Activated naive CD4-positive, alpha-beta T cell (primary cell): ENCODE data around the gene SPAG17.

Experiments used
- DNase-seq, 4 experiments: peaks; one replicate each; lab custom pipeline; 2025; lab: John Stamatoyannopoulos, UW

Gene SPAG17

DNA sequence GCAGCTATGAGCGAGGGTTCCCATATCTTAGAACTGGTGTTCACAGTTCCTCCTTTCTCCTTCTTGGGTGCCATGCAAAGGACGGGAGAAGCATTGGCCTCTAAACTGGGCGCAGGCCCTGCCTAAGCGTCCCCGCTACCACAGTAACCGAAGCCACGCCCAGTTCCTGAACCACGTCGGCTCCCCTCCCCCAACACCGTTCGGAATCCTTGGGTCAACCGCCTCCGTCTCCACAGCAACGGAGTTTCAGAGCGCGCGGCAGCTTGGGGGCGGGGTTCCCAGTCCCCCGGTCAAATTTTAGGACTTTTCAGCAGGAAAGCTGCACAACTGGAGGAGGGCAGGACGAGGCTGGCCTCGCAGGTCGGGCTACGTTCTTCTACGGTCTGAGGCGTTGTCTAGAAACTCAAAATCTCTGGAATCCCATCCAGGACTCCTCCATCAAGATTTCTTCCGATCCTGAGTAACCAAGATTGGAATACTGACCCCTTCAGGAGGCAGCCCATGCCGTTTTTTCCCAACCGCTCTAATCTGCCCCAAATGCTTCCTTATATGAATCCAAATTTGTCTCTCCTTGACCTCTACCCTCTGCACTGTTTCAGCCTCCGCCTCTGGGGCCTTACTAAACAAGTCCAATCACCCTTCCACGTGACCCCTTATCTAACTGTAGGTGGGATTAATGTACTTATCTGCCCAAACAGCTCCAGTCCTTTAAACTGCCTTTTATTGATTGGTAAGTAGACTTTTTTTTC, at the start of gene SPAG17:
TSS of gene SPAG17 (minus strand) at position 145 of the 749 bp plus-strand sequence. CDS start at position 74, 71 bp downstream.
- DNase-seq: no peak

- DNase-seq: no peak
Observed at GRCh38 chr1:118225471-118225870, 40.4 kb upstream of the SPAG17 start.

DNA sequence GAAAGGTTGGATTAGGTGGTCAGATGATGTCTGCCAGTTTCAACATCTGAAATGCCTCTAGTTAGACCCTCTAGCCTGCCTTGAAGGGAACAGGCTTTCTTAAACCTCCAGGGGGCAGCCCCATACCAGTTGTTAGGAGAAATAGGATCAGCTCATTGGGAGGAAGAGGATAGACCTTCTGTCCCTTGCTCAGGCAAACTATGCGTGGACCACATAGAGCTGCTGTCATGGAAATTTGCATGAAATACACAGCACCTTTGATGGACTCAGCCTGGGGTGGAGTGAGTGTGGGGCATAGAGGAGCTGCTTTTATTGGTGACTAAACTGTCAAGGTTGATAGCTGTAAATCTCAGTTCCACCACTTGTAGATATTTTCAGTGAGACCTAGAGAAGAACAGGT, 38.4 kb upstream of the SPAG17 start:
- no peak for DNase-seq

DNA sequence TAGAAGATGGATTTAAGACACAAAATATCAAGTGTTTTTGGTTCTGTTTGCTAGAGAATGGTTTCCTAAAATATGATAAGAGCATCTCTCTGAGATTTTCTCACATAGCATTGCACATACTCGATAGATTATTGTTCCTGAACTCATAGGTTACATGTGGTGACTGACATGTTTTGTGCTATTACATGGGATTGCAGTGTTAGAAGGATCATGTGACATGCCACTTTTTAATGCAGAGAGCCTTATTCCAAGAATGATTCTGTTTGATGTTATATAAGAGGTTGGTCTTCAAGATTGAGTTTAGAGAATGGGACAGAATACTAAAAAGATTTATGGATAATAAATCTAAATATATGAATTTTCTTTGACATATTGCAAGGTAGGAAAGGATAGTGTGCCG, 34.4 kb upstream of the SPAG17 start:
- no peak for DNase-seq

- no peak for DNase-seq
Observed at GRCh38 chr1:118217141-118217838, 32.3 kb upstream of the SPAG17 start.

GRCh38 chr1:118214866-118215265, 29.8 kb upstream of the SPAG17 start:
- DNase-seq: no peak

DNA sequence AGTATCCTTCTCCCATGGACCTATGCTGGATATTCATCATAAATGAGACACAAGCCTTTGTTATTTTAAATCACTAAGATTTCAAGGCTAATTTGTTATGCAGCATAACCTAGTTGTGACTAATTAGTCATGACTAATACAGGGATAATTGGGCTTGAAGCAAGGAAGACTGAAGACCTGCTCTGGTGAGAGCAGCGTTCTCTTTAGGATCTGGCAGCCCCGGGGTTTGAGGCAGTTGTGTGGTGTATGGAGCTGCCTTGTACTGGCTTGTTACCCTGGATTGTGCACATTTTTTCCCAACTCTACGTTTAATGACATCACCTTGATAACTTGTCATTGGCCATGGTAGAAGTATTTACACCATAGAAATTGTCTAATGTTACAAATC, 25.7 kb upstream of the SPAG17 start:
- DNase-seq: no peak

DNA sequence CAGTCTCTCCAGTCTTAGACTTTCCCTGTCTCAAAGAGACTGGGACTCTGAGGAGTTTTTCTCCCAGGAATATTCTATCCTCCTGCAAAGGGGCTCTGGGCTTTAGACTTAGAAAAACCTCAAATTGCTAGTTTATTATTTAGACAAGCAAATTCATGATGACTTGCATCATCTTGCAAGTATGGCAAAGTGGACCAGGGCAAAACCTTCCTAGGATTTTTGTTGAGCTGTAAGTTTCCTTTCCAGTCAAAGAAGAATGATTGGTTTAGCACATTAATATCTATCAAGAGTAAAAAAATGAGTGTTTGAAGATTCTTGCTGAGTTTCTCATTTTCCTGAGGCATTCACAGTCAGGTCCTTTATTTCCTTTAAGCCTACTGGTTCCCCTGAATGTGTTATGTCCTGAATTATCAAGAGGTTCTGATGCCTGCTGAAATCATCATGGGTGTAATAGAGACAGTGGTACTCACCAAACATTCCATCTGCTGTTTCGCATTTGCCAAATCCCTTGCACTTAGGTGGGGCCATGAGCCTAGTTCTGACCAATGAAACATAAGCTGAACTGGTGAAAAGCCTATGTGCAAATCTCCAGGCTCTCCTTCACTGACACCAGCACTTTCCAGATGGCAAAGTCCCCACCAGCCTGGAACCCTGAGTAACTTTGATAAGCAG, 25.2 kb upstream of the SPAG17 start:
- no peak for DNase-seq

- no peak for DNase-seq
Observed at GRCh38 chr1:118209648-118210047, 24.6 kb upstream of the SPAG17 start.

DNA sequence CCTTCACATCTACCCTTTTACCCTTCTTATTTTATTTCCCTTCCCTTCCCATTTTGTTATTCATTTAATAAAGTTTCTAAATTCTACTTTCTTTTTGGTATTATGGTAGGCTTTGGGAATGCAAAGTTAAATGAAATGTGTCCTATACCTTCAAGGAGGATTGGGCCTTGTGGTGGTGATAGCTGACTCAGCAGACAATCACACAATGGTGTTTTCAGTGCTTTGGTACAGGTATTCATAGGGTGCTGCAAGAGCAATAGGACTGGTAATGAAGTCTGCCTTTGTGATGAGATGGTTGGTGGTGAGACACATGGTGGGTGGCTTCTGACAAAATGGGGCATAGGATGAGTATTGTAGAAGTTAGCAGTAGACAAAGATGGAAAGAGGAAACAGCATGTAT, 21.9 kb upstream of the SPAG17 start:
- DNase-seq: no peak

DNA sequence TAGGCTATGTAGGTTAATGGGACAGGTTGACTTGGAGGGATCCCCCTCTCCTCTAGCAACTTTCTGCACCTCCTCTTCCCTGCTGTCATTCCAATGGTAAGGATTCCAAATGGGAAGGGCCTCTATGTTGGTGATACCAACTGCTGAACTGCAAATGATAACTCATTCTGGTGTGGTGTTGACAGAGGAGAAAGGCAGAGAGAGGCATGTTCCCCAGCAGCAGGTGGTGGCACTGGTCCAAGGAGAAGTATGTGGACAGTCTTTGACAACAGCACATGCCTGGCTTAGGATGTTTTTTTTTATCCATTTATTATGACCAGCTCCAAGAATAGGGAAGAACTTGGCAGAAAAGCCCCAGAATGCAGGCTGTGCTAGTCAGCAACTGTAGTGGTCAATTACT, 19.6 kb upstream of the SPAG17 start:
- DNase-seq: no peak

DNA sequence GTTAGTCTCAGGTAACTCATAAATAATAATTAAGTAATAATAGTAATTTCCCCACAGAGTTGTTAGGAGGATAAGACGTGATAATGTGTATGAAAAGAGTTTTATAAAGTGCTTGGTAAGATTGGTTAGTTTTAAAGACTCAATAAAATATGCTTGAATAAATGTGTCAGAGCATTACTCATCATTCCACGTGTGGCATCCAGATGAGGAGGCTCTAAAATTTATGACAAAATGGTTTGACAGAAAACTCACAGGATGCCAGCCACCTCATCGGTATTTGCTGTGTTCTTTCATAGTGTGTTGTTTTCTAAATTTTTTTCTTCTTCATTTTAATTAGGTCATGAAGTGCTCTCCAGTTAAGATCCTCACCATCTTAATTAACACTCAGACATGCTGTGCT, 19.1 kb upstream of the SPAG17 start:
- DNase-seq: no peak

DNA sequence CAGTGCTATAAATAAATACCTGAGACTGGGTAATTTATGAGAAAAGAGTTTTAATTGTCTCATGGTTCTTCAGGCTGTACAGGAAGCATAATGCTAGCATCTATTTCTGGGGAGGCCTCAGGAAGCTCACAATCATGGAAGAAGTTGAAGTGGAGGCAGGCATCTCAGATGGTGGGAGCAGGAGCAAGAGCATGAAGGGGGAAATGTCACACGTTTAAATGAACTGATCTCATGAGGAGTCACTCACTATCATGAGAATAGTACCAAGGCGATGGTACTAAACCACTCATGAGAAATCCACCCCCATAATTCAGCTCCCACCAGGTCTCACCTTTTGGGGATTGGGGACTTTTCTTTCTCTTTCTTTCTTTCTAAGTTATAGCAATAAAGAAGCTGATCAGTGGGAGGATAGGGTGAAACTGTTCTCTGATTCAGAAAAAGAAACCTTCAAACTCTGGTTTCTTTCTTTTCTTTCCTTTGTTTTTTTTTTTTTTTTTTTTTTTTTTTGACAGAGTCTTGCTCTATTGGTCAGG, 17.1 kb upstream of the SPAG17 start:
- DNase-seq: no peak

DNA sequence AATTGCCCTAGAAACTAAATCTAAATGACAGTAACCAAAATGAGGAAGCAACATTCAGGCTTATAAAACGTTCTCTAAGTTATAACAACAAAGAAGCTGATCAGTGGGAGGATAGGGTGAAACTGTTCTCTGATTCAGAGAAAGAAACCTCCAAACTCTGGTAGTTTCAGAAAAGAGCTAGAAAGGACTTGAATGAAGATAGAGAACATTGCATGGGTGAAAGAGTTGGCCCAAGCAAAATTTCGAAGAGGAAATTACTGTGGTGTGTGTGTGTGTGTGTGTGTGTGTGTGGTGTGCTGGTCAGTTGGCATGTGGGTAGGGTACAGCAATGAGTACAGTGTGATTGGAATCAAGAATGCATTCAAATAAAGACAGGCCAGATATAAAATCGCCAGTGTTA, 16.5 kb upstream of the SPAG17 start:
- no peak for DNase-seq

DNA sequence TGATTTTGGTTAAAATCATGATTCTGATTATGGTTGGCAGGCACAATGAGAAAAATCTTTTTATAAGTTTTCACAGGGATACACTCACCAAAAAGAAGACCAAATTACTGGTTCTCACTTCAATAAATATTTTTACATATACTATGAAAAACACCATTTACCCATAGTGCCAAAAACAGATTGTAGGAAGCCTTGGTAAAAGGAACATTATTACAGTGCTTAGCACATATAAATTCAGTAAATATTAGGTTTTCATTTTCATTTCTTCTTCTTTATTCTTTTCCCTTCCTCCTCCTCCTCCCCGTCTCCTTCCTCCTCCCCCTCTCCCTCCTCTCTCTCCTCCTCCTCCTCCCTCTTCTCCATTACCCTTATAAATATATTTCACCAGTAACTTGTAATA, 15.8 kb upstream of the SPAG17 start:
- DNase-seq: no peak

- no peak for DNase-seq
Observed at GRCh38 chr1:118190561-118190960, 5.5 kb upstream of the SPAG17 start.

DNA sequence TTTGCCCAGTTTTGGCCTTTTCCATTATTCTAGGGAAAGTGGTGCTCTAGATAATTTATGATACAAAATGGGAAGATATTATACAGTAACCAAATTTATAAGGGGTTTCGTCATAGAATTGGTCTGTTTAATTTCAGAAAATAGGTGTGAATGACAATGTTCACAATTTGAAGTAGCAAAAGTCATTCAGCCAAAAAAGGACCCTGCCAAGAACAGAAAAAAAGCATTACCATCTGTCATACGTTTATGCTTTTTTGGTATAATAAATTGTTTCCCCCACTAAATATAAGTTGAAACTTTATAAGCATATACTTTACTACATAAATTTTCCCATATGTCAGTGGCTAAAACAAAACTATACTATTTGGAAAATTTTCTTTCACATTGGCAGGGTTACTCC, 4.5 kb upstream of the SPAG17 start:
- DNase-seq: no peak

GRCh38 chr1:118188411-118188810, 3.4 kb upstream of the SPAG17 start:
- no peak for DNase-seq

- DNase-seq: no peak
Observed at GRCh38 chr1:118186026-118186425, 998 bp upstream of the SPAG17 start.

- DNase-seq: no peak
Observed at GRCh38 chr1:118184739-118185083, 317 bp downstream of the SPAG17 start.

DNA sequence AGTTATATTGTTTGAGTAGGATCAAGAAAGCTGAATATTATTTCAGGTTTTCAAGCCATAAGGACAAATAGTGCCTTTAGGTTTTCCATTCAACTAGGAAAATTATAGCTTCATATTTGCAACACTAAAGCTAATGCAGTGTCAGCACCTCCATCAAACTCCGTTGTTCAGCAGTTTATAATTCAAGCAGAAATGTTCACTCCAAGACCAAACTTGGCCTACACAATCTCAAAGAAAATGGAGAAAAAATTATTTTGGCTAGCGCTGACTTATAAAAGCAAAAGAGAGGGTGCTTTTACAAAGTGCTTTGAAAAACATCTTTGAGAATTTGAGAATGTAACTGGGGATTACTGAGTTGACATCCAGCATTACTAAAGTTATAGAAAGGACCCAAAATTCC, 1.4 kb downstream of the SPAG17 start:
- DNase-seq: no peak

- no peak for DNase-seq
Observed at GRCh38 chr1:118177998-118178397, 7.0 kb downstream of the SPAG17 start.

GRCh38 chr1:118169016-118169415, 16.0 kb downstream of the SPAG17 start:
- DNase-seq: no peak
